Neural cell (in vitro differentiated cells): ENCODE measurements around the gene SOX5.

Experiments used
- CTCF ChIP-seq: fragments of 450-650 bp; IDR thresholded peaks from 2 replicates; pipeline ENCODE4 v1.5.1; 2014; ENCODE audit warnings: antibody characterized with exemption, mild to moderate bottlenecking, moderate library complexity; ENCODE audit not compliant: poor library complexity, severe bottlenecking
- EP300 ChIP-seq: fragments of 450-650 bp; conservative IDR thresholded peaks from 2 replicates; pipeline ENCODE4 v1.6.1; 2014; ENCODE audit warnings: antibody characterized with exemption, mild to moderate bottlenecking, moderate library complexity; ENCODE audit not compliant: poor library complexity, severe bottlenecking
- EZH2 ChIP-seq: fragments of 200-600, 300-800 bp; shearing (Covaris generic), sonication (generic); IDR thresholded peaks from 2 replicates; pipeline ENCODE4 v1.6.1; 2014; ENCODE audit warnings: antibody characterized with exemption, low read length, borderline replicate concordance, mild to moderate bottlenecking; ENCODE audit not compliant: insufficient read depth, poor library complexity, severe bottlenecking
- MXI1 ChIP-seq: fragments of 450-650 bp; conservative IDR thresholded peaks from 2 replicates; pipeline ENCODE4 v1.6.1; 2014; ENCODE audit warnings: antibody characterized with exemption, mild to moderate bottlenecking; ENCODE audit not compliant: poor library complexity, severe bottlenecking
- POLR2AphosphoS5 ChIP-seq: IDR thresholded peaks from 2 replicates; pipeline ENCODE4 v1.6.1; 2012
- RAD21 ChIP-seq: fragments of 450-650 bp; conservative IDR thresholded peaks from 2 replicates; pipeline ENCODE4 v1.6.1; 2014; ENCODE audit warnings: antibody characterized with exemption, mild to moderate bottlenecking, moderate library complexity
- REST ChIP-seq: IDR thresholded peaks from 2 replicates; pipeline ENCODE4 v1.6.1; 2012; ENCODE audit warnings: borderline replicate concordance
- SMC3 ChIP-seq: fragments of 450-650 bp; conservative IDR thresholded peaks from 2 replicates; pipeline ENCODE4 v1.6.1; 2014; ENCODE audit warnings: antibody characterized with exemption, mild to moderate bottlenecking, moderate library complexity; ENCODE audit not compliant: poor library complexity
- TAF1 ChIP-seq: IDR thresholded peaks from 2 replicates; pipeline ENCODE4 v1.6.1; 2012; ENCODE audit warnings: low read depth

- TF ChIP-seq TAF1, result no peak
- TF ChIP-seq CTCF, result no peak
- TF ChIP-seq EP300, result no peak
- TF ChIP-seq POLR2AphosphoS5, result no peak
- no peak for TF ChIP-seq REST
- TF ChIP-seq EZH2, result no peak
- no peak for TF ChIP-seq MXI1
- TF ChIP-seq RAD21, result no peak
- no peak for TF ChIP-seq SMC3
Observed at GRCh38 chr12:23867794-23868193, 81.7 kb downstream of the SOX5 start.
